H9 (cell line): ENCODE measurements around the gene BRD3OS. TPM values are rescaled to one million over a fixed set of nuclear protein-coding genes. Genes with fewer than 3 reads are reported as not detected.
A peak's percentile ranks its signal among the peaks of the same experiment; 100 is the strongest.

Experiments used
- DNase-seq: peaks from one replicate; pipeline ENCODE4 v3.0.0-alpha.2; 2017
- H2AFZ ChIP-seq: one replicate; pipeline ENCODE4 v1.6.1; 2013; ENCODE audit warnings: mild to moderate bottlenecking, low read length, control low read depth, moderate library complexity
- H2AK5ac ChIP-seq: 2 replicates; pipeline ENCODE4 v1.6.1; 2013; ENCODE audit warnings: low read length, control low read depth, mixed read lengths; ENCODE audit not compliant: insufficient read length
- H2BK120ac ChIP-seq: one replicate; pipeline ENCODE4 v1.6.1; 2013; ENCODE audit warnings: low read depth, mild to moderate bottlenecking, low read length, control low read depth, inconsistent platforms; ENCODE audit not compliant: poor library complexity, severe bottlenecking
- H2BK12ac ChIP-seq: 2 replicates; pipeline ENCODE4 v1.6.1; 2013; ENCODE audit warnings: low read length, control low read depth, mixed read lengths, low read depth; ENCODE audit not compliant: insufficient read length
- H2BK15ac ChIP-seq: 2 replicates; pipeline ENCODE4 v1.6.1; 2013; ENCODE audit warnings: low read depth, low read length, control low read depth
- H2BK20ac ChIP-seq: one replicate; pipeline ENCODE4 v1.6.1; 2013; ENCODE audit warnings: low read depth, mild to moderate bottlenecking, low read length, control low read depth, inconsistent platforms; ENCODE audit not compliant: poor library complexity, severe bottlenecking
- H2BK5ac ChIP-seq: 2 replicates; pipeline ENCODE4 v1.6.1; 2013; ENCODE audit warnings: low read length, control low read depth, mixed read lengths; ENCODE audit not compliant: insufficient read length
- H3K14ac ChIP-seq: 2 replicates; pipeline ENCODE4 v1.6.1; 2013; ENCODE audit warnings: low read length, control low read depth; ENCODE audit not compliant: insufficient read depth
- H3K18ac ChIP-seq: 2 replicates; pipeline ENCODE4 v1.6.1; 2013; ENCODE audit warnings: low read depth, mild to moderate bottlenecking, mixed read lengths, low read length, control low read depth; ENCODE audit not compliant: insufficient read length
- H3K23ac ChIP-seq: 2 replicates; pipeline ENCODE4 v1.6.1; 2013; ENCODE audit warnings: low read length, control low read depth, mixed read lengths, low read depth; ENCODE audit not compliant: insufficient read length
- H3K23me2 ChIP-seq: 2 replicates; pipeline ENCODE4 v1.6.1; 2013; ENCODE audit warnings: low read depth, mild to moderate bottlenecking, mixed read lengths, low read length, control low read depth; ENCODE audit not compliant: insufficient read length, poor library complexity, severe bottlenecking
- H3K27ac ChIP-seq: 2 replicates; pipeline ENCODE4 v1.5.1; 2013; ENCODE audit warnings: low read length, control low read depth, mixed read lengths, low read depth; ENCODE audit not compliant: insufficient read length
- H3K27me3 ChIP-seq: 2 replicates; pipeline ENCODE4 v1.6.1; 2013; ENCODE audit warnings: low read length, control low read depth, inconsistent platforms; ENCODE audit not compliant: insufficient read depth
- H3K4ac ChIP-seq: 2 replicates; pipeline ENCODE4 v1.6.1; 2013; ENCODE audit warnings: low read depth, mild to moderate bottlenecking, control low read depth, inconsistent platforms, low read length, moderate library complexity
- H3K4me1 ChIP-seq: 2 replicates; pipeline ENCODE4 v1.6.1; 2013; ENCODE audit warnings: low read length, control low read depth, inconsistent platforms; ENCODE audit not compliant: insufficient read depth
- H3K4me2 ChIP-seq: 2 replicates; pipeline ENCODE4 v1.6.1; 2013; ENCODE audit warnings: low read length, control low read depth, mixed read lengths; ENCODE audit not compliant: insufficient read length, insufficient read depth
- H3K56ac ChIP-seq: 2 replicates; pipeline ENCODE4 v1.6.1; 2013; ENCODE audit warnings: low read depth, mild to moderate bottlenecking, mixed read lengths, low read length, control low read depth; ENCODE audit not compliant: insufficient read length
- H3K79me1 ChIP-seq: 2 replicates; pipeline ENCODE4 v1.6.1; 2013; ENCODE audit warnings: low read depth, mild to moderate bottlenecking, moderate library complexity, low read length, control low read depth, inconsistent platforms; ENCODE audit not compliant: insufficient read depth, poor library complexity, severe bottlenecking
- H3K79me2 ChIP-seq: 2 replicates; pipeline ENCODE4 v1.6.1; 2013; ENCODE audit warnings: low read length, control low read depth, inconsistent platforms; ENCODE audit not compliant: insufficient read depth
- H3K9ac ChIP-seq: 2 replicates; pipeline ENCODE4 v1.6.1; 2013; ENCODE audit warnings: low read length, control low read depth, mixed read lengths; ENCODE audit not compliant: insufficient read length; ENCODE audit errors: extremely low read depth
- H3K9me3 ChIP-seq: one replicate; pipeline ENCODE4 v1.6.1; 2013; ENCODE audit warnings: low read depth, low read length, inconsistent platforms; ENCODE audit not compliant: control insufficient read depth
- H3T11ph ChIP-seq: one replicate; pipeline ENCODE4 v1.6.1; 2013; ENCODE audit warnings: mild to moderate bottlenecking, low read length, control low read depth, inconsistent platforms
- H4K20me1 ChIP-seq: one replicate; pipeline ENCODE4 v1.6.1; 2013; ENCODE audit not compliant: control insufficient read depth, insufficient read length, insufficient read depth
- H4K5ac ChIP-seq: 2 replicates; pipeline ENCODE4 v1.6.1; 2013; ENCODE audit warnings: low read depth, mild to moderate bottlenecking, mixed read lengths, low read length, control low read depth; ENCODE audit not compliant: insufficient read length
- H4K8ac ChIP-seq: replicated peaks from 2 replicates; pipeline ENCODE4 v1.6.1; 2013; ENCODE audit warnings: low read length, control low read depth, mixed read lengths, low read depth; ENCODE audit not compliant: insufficient read length
- H4K91ac ChIP-seq: 2 replicates; pipeline ENCODE4 v1.6.1; 2013; ENCODE audit warnings: low read depth, mild to moderate bottlenecking, moderate library complexity, mixed read lengths, low read length, control low read depth; ENCODE audit not compliant: insufficient read length
- H3K27ac Mint-ChIP-seq, 3 experiments: 2 replicates in 2 of 3; 3 replicates in 1 of 3; pipeline ENCODE4 v1.8.0; 2020 to 2021; ENCODE audit warnings: mixed read lengths in 3 of 3, mild to moderate bottlenecking in 1 of 3, moderate library complexity in 1 of 3
- H3K27me3 Mint-ChIP-seq: 2 replicates; pipeline ENCODE4 v1.8.0; 2021; ENCODE audit warnings: low read depth, mild to moderate bottlenecking, moderate library complexity, mixed read lengths
- H3K36me3 Mint-ChIP-seq, 3 experiments: 2 replicates in 2 of 3; 3 replicates in 1 of 3; pipeline ENCODE4 v1.8.0; 2020 to 2021; ENCODE audit warnings: low read depth in 3 of 3, mixed read lengths in 3 of 3; ENCODE audit not compliant: insufficient read depth in 1 of 3
- H3K4me1 Mint-ChIP-seq, 2 experiments: 2 replicates each; pipeline ENCODE4 v1.8.0; 2020; ENCODE audit warnings: mixed read lengths in 2 of 2
- H3K4me3 Mint-ChIP-seq, 2 experiments: 2 replicates in 1 of 2; 3 replicates in 1 of 2; pipeline ENCODE4 v1.8.0; 2020 to 2021; ENCODE audit warnings: mild to moderate bottlenecking in 2 of 2, mixed read lengths in 2 of 2, moderate library complexity in 1 of 2
- H3K9me3 Mint-ChIP-seq, 2 experiments: 2 replicates in 1 of 2; 3 replicates in 1 of 2; pipeline ENCODE4 v1.8.0; 2020; ENCODE audit warnings: mild to moderate bottlenecking in 2 of 2, mixed read lengths in 2 of 2, moderate library complexity in 1 of 2
- WGBS: extraction: QIAGEN DNeasy Blood & Tissue Kit; methylation state at CpG from one replicate; pipeline ENCODE4 v1.1.7; 2013; ENCODE audit warnings: missing lambda C conversion rate, low lambda C conversion rate, mixed read lengths; ENCODE audit not compliant: insufficient read length; ENCODE audit errors: extremely low coverage; 5-methylcytosine and 5-hydroxymethylcytosine counted together
- total RNA-seq: library from RNA; stranded (reverse); gene quantifications from 2 replicates; pipeline ENCODE4 v1.2.1, GENCODE V29; 2021
- TF ChIP-seq, protein P1 (sequence below): fragments of 200-600 bp; sonication (generic); conservative IDR thresholded peaks from 3 replicates; pipeline ENCODE4 v1.8.0; 2021; ENCODE audit warnings: antibody characterized with exemption, mild to moderate bottlenecking

BRD3OS gene
- total RNA-seq, 1 experiment from 2014 or later: 16.4 TPM

GRCh38 chr9:134004131-134004873 lies 21.0 kb upstream of the BRD3OS start:
- Histone ChIP-seq H2BK15ac (no peak overlapping the region), H2BK12ac (peak overlapping the region; percentile 17), H3K23me2 (no peaks in the 10 kb centered on the region), H4K20me1 (no peaks in the 10 kb centered on the region), H4K91ac (no peak overlapping the region), H2AK5ac (no peak overlapping the region), H3K9me3 (no peaks in the 10 kb centered on the region), H3K23ac (no peak overlapping the region), H3K56ac (no peak overlapping the region), H3K9ac (no peak overlapping the region), H3K79me1 (no peaks in the 10 kb centered on the region), H2BK5ac (no peak overlapping the region), H3K27me3 (no peaks in the 10 kb centered on the region), H4K5ac (no peak overlapping the region), H3K27ac (no peak overlapping the region), H3K14ac (no peak overlapping the region), H3K4ac (no peak overlapping the region), H2BK20ac (no peak overlapping the region), H3K18ac (no peak overlapping the region), H2BK120ac (no peak overlapping the region), H3K4me2 (no peak overlapping the region), H3K79me2 (no peaks in the 10 kb centered on the region), H3T11ph (no peak overlapping the region), H2AFZ (no peak overlapping the region), H3K4me1 (no peaks in the 10 kb centered on the region), H4K8ac (no peak overlapping the region)
- H3K4me1 Mint-ChIP-seq: no peaks in the 10 kb centered on the region
- H3K27me3 Mint-ChIP-seq: peaks cover 12% of the 10 kb centered on the region
- no CpG with 5 or more reads among the region's 20 CpGs for WGBS
- peaks cover 3 to 4% of the 10 kb centered on the region in 2 experiments; a peak in 3 of 5 replicates for H3K9me3 Mint-ChIP-seq
- H3K27ac Mint-ChIP-seq: no peak overlapping the region
- H3K36me3 Mint-ChIP-seq: no peaks in the 10 kb centered on the region
- no peak for DNase-seq
- TF ChIP-seq, protein P1, sequence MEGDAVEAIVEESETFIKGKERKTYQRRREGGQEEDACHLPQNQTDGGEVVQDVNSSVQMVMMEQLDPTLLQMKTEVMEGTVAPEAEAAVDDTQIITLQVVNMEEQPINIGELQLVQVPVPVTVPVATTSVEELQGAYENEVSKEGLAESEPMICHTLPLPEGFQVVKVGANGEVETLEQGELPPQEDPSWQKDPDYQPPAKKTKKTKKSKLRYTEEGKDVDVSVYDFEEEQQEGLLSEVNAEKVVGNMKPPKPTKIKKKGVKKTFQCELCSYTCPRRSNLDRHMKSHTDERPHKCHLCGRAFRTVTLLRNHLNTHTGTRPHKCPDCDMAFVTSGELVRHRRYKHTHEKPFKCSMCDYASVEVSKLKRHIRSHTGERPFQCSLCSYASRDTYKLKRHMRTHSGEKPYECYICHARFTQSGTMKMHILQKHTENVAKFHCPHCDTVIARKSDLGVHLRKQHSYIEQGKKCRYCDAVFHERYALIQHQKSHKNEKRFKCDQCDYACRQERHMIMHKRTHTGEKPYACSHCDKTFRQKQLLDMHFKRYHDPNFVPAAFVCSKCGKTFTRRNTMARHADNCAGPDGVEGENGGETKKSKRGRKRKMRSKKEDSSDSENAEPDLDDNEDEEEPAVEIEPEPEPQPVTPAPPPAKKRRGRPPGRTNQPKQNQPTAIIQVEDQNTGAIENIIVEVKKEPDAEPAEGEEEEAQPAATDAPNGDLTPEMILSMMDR: no peak
- H3K4me3 Mint-ChIP-seq: no peak overlapping the region
